Ramos (cell line): ENCODE measurements around the gene SDK1.

Source experiments
- in situ Hi-C: fragments of 300-500 bp; cut with MboI; formaldehyde crosslinking; loops from one replicate; pipeline ENCODE4 v1.14.3; 2022; ENCODE audit warnings: low sequenced_read_pairs; ENCODE audit not compliant: unreplicated experiment

Gene SDK1

GRCh38 chr7:3760651-3761050, 459.6 kb downstream of the SDK1 start:
- in situ Hi-C loops: no loop called here

GRCh38 chr7:3762146-3762831, 461.2 kb downstream of the SDK1 start:
- in situ Hi-C loops: no loop called here

GRCh38 chr7:3767917-3768777, 467.1 kb downstream of the SDK1 start:
- in situ Hi-C loops: no loop called here

- in situ Hi-C loops: no loop called here
These were observed 470.9 kb downstream of the SDK1 start for GRCh38 chr7:3771906-3772305.

- in situ Hi-C loops: no loop called here
These were observed 477.3 kb downstream of the SDK1 start for GRCh38 chr7:3778345-3778744.

- in situ Hi-C loops: no loop called here
These were observed 479.0 kb downstream of the SDK1 start for GRCh38 chr7:3780016-3780415.

GRCh38 chr7:3780525-3780924, 479.5 kb downstream of the SDK1 start:
- in situ Hi-C loops: no loop called here

GRCh38 chr7:3781607-3782006, 480.6 kb downstream of the SDK1 start:
- in situ Hi-C loops: no loop called here

GRCh38 chr7:3787717-3788264, 486.7 kb downstream of the SDK1 start:
- in situ Hi-C loops: no loop called here

- in situ Hi-C loops: no loop called here
These were observed 489.8 kb downstream of the SDK1 start for GRCh38 chr7:3790803-3791202.

GRCh38 chr7:3791327-3791726, 490.3 kb downstream of the SDK1 start:
- in situ Hi-C loops: no loop called here

- in situ Hi-C loops: no loop called here
These were observed 494.1 kb downstream of the SDK1 start for GRCh38 chr7:3795141-3795540.

- in situ Hi-C loops: no loop called here
These were observed 494.7 kb downstream of the SDK1 start for GRCh38 chr7:3795781-3796180.

- in situ Hi-C loops: no loop called here
These were observed 504.1 kb downstream of the SDK1 start for GRCh38 chr7:3805151-3805550.

GRCh38 chr7:3806516-3806915, 505.5 kb downstream of the SDK1 start:
- in situ Hi-C loops: no loop called here

GRCh38 chr7:3807824-3808223, 506.8 kb downstream of the SDK1 start:
- in situ Hi-C loops: no loop called here

- in situ Hi-C loops: no loop called here
These were observed 520.4 kb downstream of the SDK1 start for GRCh38 chr7:3821488-3821887.

- in situ Hi-C loops: no loop called here
These were observed 524.4 kb downstream of the SDK1 start for GRCh38 chr7:3825491-3825890.

- in situ Hi-C loops: no loop called here
These were observed 531.1 kb downstream of the SDK1 start for GRCh38 chr7:3832199-3832598.

- in situ Hi-C loops: no loop called here
These were observed 534.1 kb downstream of the SDK1 start for GRCh38 chr7:3835109-3835508.

GRCh38 chr7:3836855-3837254, 535.8 kb downstream of the SDK1 start:
- in situ Hi-C loops: no loop called here
